Ectodermal cell (in vitro differentiated cells): ENCODE measurements around the gene PRSS57.

Experiments used
- H3K27ac ChIP-seq: 2 replicates; pipeline ENCODE4 v1.7.0; 2013; ENCODE audit warnings: mild to moderate bottlenecking, low read depth, low read length; ENCODE audit not compliant: insufficient read depth, poor library complexity, severe bottlenecking
- H3K27me3 ChIP-seq: 2 replicates; pipeline ENCODE4 v1.7.0; 2013; ENCODE audit warnings: mild to moderate bottlenecking, low read length; ENCODE audit not compliant: insufficient read depth, control insufficient read depth, poor library complexity, severe bottlenecking
- H3K36me3 ChIP-seq: one replicate; pipeline ENCODE4 v1.7.0; 2013; ENCODE audit warnings: low read length; ENCODE audit not compliant: control insufficient read depth, insufficient read depth
- H3K4me1 ChIP-seq: one replicate; pipeline ENCODE4 v1.7.0; 2013; ENCODE audit warnings: low read length; ENCODE audit not compliant: control insufficient read depth, insufficient read depth
- H3K4me3 ChIP-seq: 2 replicates; pipeline ENCODE4 v1.7.0; 2013; ENCODE audit warnings: low read depth, low read length, control low read depth; ENCODE audit not compliant: insufficient read depth
- H3K9me3 ChIP-seq: 2 replicates; pipeline ENCODE4 v1.7.0; 2013; ENCODE audit warnings: mild to moderate bottlenecking, low read length, moderate library complexity; ENCODE audit not compliant: control insufficient read depth
- WGBS, 2 experiments: methylation state at CpG; one replicate each; pipeline ENCODE4 v1.1.7; 2013; ENCODE audit warnings: missing lambda C conversion rate in 2 of 2; 5-methylcytosine and 5-hydroxymethylcytosine counted together

The PRSS57 gene

DNA sequence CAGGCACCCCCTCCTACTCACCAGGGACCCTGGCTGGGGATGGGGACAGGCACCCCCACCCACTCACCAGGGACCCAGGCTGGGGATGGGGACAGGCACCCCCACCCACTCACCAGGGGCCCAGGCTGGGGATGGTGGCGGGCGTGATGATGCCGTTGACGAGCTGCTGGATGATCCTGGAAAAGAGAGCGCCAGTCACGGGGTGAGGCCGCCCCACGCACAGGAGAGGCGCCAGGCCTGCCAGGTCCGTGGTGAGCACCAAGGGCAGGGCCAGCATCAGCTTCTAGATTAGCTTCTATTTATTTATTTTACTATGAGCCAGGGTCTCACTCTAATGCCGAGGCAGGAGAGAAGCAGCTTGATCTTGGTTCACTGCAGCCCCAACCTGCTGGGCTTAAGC, 45.1 kb downstream of the PRSS57 start:
- H3K27me3 ChIP-seq: no peaks in the 10 kb centered on the region
- H3K4me3 ChIP-seq: no peak overlapping the region
- 95 to 98% methylated on average over 11 of the region's 11 CpGs for WGBS, 2 experiments
- H3K9me3 ChIP-seq: no peaks in the 10 kb centered on the region
- H3K27ac ChIP-seq: no peak overlapping the region
- H3K4me1 ChIP-seq: no peaks in the 10 kb centered on the region
- peaks cover 16% of the 10 kb centered on the region for H3K36me3 ChIP-seq

DNA sequence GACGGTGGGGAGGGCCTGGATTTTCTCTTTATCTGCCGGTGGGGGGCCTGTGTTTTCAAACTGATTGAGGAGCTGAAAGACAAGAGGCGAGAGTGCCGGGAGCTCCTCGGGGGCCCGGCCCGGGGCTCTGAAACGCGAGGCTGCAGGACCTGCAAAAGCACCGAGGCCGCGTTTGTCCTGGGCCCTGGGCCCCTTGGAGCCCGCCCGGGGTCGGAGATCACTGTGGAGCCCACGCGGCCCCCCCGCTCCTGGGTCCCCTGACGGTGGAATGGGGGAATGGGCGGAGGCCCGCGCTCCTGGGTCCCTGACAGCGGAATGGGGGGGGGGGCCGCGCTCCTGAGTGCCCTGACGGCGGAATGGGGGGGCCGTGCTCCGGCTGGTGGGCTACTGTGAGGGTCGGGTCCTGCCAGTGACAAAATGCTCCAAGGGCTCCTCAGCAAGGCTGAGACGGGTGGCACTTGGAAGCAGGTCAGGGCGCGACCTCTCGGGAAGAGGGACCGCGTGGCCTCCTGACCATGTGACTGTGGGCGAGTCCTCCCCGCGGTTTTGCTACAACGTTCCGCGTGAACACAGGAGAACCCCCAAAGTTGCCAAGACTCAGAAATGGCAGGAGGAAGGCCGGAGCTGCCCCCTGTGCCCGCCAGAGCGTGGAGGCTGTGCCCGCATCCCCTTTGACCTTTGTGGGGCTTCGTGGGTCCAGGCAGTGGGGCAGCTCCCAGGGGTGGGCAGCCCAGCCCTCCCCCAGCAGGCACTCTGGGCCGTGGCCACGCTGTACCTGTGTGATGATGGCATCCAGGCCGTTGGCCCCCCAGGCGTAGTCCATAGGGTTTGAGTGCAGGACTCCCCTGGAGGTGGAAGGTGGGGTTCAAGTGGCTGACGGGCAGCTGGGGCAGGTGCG, 46.1 kb downstream of the PRSS57 start:
- peaks cover 16% of the 10 kb centered on the region for H3K36me3 ChIP-seq
- WGBS, 2 experiments: 95% methylated on average over 52 to 53 of the region's 53 CpGs

DNA sequence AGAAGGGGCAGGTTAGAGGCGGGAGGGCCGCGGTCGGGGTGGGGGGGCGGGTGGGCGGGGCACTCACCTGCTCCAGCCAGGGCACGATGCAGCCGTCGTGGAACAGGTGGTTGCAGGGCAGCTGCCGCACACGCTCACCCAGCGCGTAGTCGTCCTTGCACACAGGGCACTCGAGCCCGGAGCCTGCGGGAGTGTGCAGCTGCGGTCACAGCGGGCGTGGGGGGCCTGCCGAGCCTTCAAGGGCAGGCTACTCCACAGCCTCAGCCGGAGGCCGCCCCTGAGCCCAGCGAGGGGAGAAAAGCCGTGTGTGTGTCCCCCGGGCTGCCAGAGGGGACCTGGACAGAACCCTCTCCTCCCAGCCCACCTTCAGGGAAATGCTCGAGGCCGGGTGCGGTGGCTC, 46.9 kb downstream of the PRSS57 start:
- H3K27ac ChIP-seq: no peak overlapping the region
- H3K4me3 ChIP-seq: no peak overlapping the region
- 94 to 95% methylated on average over 29 of the region's 29 CpGs for WGBS, 2 experiments

More for the DNA sequence above, 46.1 kb downstream of the PRSS57 start:
- Histone ChIP-seq H3K4me3 (no peak overlapping the region), H3K27me3 (no peaks in the 10 kb centered on the region), H3K9me3 (no peaks in the 10 kb centered on the region), H3K4me1 (no peaks in the 10 kb centered on the region), H3K27ac (no peak overlapping the region)

DNA sequence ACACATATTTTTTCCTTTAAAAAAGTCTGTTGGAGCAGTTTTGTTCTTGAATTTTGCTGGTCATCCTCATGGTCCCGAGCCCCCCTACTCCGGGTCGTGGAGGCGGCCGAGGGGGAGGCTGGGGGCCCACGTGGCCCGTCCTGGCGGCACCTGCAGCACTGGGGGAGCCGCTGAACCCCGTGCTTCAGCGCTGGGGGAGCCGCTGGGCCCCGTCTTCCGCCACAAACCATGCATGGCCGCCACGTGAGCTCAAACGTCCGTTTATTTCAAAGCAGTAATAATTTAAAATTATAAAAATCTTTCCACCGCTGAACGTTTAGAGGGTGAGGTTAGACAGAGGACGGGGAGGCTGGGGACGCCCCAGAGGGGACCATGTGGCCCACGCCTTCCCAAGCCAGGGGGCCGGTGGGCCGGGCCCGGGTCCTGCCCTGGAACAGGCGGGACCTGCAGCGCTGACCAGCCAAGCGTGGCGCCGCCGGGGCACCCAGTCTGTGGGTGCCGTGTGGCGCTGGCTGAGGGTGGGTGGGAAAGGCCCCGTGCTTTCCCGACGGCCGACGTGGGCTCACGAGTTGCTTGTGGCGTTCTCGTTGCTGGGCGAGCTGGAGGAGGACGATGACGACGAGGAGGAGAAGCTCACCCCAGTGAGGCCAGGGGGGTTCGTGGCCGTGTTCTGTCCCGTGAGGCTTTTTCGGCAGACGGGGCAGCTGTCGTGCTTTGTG, 47.5 kb downstream of the PRSS57 start:
- WGBS, 2 experiments: 96 to 97% methylated on average over 51 to 52 of the region's 52 CpGs
- no peak overlapping the region for H3K27ac ChIP-seq
- H3K36me3 ChIP-seq: peaks cover 16% of the 10 kb centered on the region
- no peaks in the 10 kb centered on the region for H3K27me3 ChIP-seq
- H3K9me3 ChIP-seq: no peaks in the 10 kb centered on the region
- no peak overlapping the region for H3K4me3 ChIP-seq
- no peaks in the 10 kb centered on the region for H3K4me1 ChIP-seq

More for the DNA sequence above, 46.9 kb downstream of the PRSS57 start:
- Histone ChIP-seq H3K27me3 (no peaks in the 10 kb centered on the region), H3K9me3 (no peaks in the 10 kb centered on the region), H3K36me3 (peaks cover 16% of the 10 kb centered on the region), H3K4me1 (no peaks in the 10 kb centered on the region)

DNA sequence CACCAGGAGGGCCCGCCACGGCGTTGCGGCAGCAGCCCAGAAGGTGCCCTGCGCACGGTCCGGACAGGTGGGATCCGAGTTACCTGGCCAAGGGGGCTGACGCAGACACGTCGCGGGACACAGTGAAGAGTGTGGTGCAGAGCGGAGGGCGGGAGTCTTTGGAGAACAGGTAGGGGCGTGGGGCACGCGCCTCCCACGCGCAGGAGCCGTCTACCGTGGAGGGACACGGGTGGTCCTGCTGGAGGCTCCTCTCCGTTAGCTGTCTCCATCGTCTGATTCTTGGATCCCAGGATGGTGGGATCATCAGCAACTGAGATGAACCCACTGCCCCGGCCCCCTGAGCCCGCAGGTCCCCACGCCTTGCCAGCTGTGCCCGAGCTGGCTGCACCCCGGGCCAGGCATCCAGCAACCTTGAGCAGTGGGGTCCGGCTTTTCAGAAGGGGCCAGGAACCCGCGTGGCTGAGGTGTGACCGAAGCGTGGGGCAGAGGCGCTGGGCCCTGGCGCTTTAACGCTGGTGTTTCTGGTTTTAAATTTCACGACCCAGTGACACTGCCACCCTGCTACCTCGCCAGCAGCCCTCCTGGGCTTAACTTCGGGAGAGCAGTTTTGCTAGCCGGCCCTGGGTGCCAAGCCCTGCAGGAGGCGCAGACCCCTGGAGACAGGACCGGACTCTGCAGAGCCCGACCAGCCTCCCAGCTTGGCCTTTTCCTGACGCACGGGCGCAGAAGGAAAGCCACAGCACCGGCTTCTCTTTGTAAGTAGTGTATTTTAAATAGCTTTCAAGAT, 48.3 kb downstream of the PRSS57 start:
- H3K4me1 ChIP-seq: no peaks in the 10 kb centered on the region
- H3K27me3 ChIP-seq: no peaks in the 10 kb centered on the region
- 97% methylated on average over 47 to 48 of the region's 48 CpGs for WGBS, 2 experiments
- H3K9me3 ChIP-seq: no peaks in the 10 kb centered on the region
- H3K27ac ChIP-seq: no peak overlapping the region
- no peak overlapping the region for H3K4me3 ChIP-seq
- H3K36me3 ChIP-seq: peaks cover 11% of the 10 kb centered on the region

DNA sequence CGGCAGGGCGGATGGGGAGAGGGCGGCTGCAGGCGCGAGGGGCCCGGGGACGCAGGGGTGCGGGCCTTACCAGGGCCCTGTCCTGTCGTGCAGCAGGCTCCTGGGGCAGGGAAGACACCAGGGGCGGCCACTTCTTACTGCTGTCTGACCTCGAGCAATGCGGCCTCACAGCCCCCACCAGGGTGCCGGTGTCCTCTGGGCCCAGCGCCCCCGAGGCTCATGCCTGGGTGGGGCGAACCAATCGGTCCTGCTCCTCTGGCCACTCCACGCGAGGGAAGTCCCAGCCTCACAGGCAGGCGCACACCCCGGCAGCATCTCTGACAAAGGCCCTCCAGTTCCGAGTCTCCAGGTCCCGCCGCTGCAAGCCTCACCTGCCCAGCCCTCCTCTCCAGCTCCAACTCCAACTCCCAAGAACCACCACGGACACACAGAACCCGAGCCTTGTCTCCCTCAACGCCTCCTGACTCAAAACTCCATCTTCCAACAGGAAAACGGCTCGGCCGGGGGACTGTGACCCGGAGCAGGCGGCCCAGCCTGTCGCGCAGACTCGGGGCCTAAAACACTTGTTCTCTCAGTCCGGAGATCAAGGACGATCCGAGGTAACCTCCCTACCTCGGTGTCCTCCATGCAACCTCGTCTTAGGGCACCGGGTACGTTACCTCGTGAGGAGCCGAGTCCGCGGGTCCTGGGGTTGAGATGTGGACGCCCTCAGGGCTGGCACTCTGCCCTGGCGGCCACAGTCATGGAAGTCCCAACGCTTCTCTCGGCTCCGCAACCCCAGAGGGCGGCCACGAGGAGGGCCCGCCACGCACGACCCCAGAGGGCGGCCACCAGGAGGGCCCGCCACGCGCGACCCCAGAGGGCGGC, 49.1 kb downstream of the PRSS57 start:
- H3K9me3 ChIP-seq: no peaks in the 10 kb centered on the region
- H3K27me3 ChIP-seq: no peaks in the 10 kb centered on the region
- no peak overlapping the region for H3K27ac ChIP-seq
- no peak overlapping the region for H3K4me3 ChIP-seq
- no peaks in the 10 kb centered on the region for H3K4me1 ChIP-seq
- H3K36me3 ChIP-seq: peaks cover 6% of the 10 kb centered on the region
- 94% methylated on average over 62 of the region's 62 CpGs for WGBS, 2 experiments

DNA sequence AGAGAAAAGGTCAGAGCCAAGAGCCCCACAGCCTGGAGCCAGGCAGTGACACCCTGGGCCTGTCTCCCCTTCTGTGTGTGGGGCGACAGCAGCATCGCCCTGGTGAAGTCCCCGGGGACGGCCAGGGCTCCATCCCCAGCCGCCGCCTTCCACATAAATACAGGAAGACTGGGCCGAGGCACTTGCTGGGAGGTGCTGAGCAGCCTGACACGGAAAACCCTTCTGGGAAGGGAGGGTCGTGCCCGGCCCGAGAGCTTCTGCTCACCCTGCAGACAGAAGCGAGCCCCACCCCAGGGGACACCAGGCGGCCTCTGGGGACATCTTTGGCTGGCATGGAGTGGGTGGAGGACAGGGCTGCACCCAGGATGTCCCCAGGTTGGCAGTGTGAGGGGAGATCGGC, 50.5 kb downstream of the PRSS57 start:
- peaks cover 8% of the 10 kb centered on the region for H3K27me3 ChIP-seq
- no peaks in the 10 kb centered on the region for H3K36me3 ChIP-seq
- no peaks in the 10 kb centered on the region for H3K4me1 ChIP-seq
- 93 to 94% methylated on average over 14 of the region's 14 CpGs for WGBS, 2 experiments
- no peak overlapping the region for H3K4me3 ChIP-seq
- no peaks in the 10 kb centered on the region for H3K9me3 ChIP-seq
- no peak overlapping the region for H3K27ac ChIP-seq

DNA sequence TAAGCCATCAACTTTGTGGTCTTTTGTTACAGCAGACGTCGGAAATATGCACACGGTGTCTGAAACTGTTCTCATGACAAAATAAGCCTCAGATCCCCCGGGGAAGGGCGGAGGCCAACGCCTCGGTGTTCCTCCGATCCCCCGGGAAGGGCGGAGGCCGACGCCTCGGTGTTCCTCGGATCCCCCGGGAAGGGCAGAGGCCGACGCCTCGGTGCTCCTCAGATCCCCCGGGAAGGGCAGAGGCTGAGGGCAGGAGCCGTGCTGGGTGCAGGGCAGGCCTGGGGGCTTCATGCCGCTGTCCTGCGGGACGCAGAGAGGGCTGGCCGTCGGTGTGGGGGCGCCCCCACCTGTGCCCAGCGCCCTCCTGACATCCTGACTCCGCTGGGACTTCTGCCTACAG, 50.9 kb downstream of the PRSS57 start:
- H3K4me3 ChIP-seq: no peak overlapping the region
- 89% methylated on average over 28 of the region's 28 CpGs for WGBS, 2 experiments
- H3K9me3 ChIP-seq: no peaks in the 10 kb centered on the region
- no peaks in the 10 kb centered on the region for H3K4me1 ChIP-seq
- H3K27me3 ChIP-seq: peaks cover 10% of the 10 kb centered on the region
- H3K27ac ChIP-seq: no peak overlapping the region
- no peaks in the 10 kb centered on the region for H3K36me3 ChIP-seq

DNA sequence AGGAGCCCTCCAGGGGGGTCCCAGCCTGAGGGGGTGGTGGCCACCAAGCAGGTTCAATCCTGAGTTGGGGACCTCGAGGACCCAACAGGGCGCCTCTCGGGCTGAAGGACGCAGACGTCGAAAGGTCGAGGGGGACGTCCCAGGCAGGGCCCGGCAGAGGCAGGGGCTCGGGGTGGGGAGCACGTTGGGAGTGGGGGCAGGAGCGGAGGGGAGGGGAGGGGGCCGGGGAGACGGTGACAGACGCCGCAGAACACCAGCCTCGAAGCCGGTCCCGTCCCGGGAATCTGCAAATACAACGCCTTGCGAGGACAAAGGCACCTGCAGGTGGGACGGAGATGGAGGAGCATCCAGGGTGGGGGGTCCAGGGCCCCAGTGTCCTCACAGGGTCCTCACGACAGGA, 51.5 kb downstream of the PRSS57 start:
- WGBS, 2 experiments: 92 to 93% methylated on average over 24 of the region's 24 CpGs
- Histone ChIP-seq H3K4me3 (no peak overlapping the region), H3K9me3 (no peaks in the 10 kb centered on the region), H3K4me1 (peaks cover 2% of the 10 kb centered on the region), H3K36me3 (no peaks in the 10 kb centered on the region), H3K27me3 (peaks cover 17% of the 10 kb centered on the region), H3K27ac (no peak overlapping the region)
